Body of pancreas (tissue), 4 donors: ENCODE measurements around the gene UROD.
"Not testable (repeated sequence)": the region's sequence is repeated elsewhere in the genome, so short reads cannot be mapped to it uniquely, and the experiment has no call there.

ENCODE experiments used
- POLR2A ChIP-seq, 3 donors: fragments of 450-650 bp; IDR thresholded peaks; one replicate each; pipeline ENCODE4 v1.6.1; 2016; ENCODE audit warnings: antibody characterized with exemption in 3 of 3, mild to moderate bottlenecking in 2 of 3
- TF ChIP-seq, protein P1 (sequence below), 7 experiments: fragments of 450-650 bp in 4 of 7; fragments of 200-600 bp in 3 of 7; sonication (generic) in 3 of 7; IDR thresholded peaks; one replicate each; pipeline ENCODE4 v1.5.1; 2016 to 2019; ENCODE audit warnings: antibody characterized with exemption in 7 of 7

DNA sequence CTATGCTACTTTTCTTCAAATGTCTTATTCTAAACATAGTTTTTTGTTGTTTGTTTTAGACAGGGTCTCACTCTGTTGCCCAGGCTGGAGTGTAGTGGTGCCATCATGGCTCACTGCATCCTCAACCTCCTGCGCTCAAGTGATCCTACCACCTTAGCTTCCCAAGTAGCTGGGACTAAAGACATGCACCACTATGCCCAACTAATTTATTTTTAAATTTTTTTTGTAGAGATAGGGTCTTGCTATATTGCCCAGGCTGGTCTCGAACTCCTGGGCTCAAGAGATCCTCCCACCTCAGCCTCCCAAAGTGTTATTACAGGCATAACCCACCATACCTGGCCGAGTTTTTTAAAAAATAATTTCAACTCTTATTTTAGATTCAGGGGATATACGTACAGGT is 50.4 kb downstream of the UROD start:
- not testable (repeated sequence) for TF ChIP-seq POLR2A (IDR thresholded peaks at IDR 0.05)
- TF ChIP-seq, protein P1, sequence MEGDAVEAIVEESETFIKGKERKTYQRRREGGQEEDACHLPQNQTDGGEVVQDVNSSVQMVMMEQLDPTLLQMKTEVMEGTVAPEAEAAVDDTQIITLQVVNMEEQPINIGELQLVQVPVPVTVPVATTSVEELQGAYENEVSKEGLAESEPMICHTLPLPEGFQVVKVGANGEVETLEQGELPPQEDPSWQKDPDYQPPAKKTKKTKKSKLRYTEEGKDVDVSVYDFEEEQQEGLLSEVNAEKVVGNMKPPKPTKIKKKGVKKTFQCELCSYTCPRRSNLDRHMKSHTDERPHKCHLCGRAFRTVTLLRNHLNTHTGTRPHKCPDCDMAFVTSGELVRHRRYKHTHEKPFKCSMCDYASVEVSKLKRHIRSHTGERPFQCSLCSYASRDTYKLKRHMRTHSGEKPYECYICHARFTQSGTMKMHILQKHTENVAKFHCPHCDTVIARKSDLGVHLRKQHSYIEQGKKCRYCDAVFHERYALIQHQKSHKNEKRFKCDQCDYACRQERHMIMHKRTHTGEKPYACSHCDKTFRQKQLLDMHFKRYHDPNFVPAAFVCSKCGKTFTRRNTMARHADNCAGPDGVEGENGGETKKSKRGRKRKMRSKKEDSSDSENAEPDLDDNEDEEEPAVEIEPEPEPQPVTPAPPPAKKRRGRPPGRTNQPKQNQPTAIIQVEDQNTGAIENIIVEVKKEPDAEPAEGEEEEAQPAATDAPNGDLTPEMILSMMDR (IDR thresholded peaks at IDR 0.05) = not testable (repeated sequence)
